CD4-positive, alpha-beta T cell treated with Interleukin-1 beta for 1 hour (primary cell): ENCODE measurements around the gene TRAPPC5.

Source experiments
- DNase-seq, 2 donors: peaks; one replicate each; pipeline ENCODE4 v3.0.0-alpha.2; 2020 to 2022

Gene TRAPPC5

DNA sequence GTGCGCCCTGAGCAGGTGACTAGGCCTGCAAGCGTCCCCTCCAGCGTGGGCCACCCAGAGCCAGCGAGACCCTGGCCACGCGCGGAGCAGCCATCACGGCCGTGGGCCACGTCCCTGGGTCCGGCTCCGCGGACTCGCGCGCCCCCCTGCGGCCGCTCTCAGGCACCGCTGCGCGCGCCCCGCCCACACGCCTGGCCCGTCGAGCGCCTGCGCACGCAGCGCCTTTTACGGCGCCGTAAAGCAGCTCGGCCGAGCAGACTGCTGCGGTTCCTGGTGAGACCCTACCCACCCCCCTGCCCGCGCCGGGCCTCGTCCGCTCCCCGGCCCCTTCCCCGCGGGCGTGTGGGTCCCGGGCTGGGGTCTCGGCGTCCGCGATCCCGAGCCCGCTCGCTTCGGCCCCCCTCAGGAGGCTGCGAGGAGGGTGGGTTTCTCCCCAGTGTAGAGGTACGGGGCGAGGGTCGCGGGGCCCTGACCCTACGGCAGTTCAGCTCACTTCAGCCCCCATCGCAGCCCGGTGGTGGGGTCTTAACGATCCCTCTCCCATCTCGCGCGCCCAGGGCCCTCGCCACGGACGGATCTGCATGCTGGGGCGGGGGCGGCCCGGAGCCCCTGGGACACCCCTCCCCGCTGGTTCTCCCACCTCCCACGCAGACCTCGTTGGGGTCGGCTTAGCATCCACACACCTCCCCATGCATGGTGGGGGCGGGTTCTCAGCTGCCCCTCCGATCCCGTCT, at the start of gene TRAPPC5:
Gene TRAPPC5 (plus strand): TSS at position 228 of the 734 bp plus-strand sequence. CDS start 1,421 bp downstream, outside the sequence.
- peak; percentile 89 to 91 for DNase-seq

DNA sequence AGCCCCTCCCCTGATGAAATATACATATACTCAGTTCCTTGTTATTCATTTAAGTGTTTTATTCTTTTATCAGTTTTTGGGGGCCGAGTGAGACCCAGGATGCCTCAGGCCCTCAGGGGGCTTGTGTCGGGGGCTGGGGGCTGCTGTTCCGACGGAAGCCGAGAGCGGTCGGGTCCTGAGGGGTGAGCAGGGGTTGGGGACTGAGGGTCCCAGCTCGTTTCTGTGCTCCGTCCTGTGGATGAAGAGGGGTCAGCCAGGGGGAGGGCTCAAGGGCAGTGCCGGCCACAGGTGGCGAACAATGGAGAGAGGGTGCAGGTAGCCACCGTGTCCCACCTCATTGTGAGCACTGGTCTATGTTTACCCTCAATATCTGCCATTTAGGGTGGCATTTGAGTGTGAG, 49.1 kb upstream of the TRAPPC5 start:
- DNase-seq = no peak

DNA sequence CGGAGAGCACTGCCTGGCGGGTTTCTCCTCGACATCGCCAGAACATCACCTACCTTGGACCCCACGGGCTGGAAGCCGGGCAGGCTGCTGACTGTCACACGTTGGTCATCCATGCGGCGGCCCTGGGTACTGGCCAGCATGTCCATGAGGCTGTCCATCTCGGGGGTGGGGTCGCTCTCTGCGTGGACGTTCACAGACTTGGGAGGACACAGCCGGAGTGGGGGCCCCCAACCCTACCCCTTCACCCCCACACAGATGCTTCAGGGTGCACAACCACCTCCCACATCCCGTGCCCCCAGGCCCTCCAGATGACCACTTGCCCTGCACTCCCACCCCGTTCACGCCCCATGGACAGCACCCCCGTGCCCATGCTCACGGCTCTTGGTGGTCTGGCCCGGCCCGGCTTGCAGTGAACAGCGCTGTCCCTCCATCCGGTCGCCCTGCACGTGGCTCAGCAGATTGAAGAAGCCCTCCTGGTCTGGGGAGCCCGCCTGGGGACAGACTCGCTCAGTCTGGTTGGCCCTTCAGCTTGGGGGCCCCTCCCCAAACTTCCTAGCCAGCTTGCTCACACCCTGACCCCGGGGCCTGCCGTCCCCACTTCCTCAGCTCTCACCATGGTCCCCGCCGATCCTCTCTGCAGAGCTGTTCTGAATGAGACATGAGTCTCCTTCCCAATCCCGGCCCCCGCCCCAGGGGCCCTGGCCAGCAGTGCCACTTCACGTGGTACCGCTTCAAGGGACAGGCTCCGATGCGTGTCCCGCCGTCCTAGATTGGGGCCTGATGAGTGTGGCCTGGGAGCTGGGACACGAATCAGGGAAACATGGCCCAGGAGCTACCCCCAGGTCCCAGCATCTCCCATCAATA, 48.1 kb upstream of the TRAPPC5 start:
- DNase-seq = no peak

DNA sequence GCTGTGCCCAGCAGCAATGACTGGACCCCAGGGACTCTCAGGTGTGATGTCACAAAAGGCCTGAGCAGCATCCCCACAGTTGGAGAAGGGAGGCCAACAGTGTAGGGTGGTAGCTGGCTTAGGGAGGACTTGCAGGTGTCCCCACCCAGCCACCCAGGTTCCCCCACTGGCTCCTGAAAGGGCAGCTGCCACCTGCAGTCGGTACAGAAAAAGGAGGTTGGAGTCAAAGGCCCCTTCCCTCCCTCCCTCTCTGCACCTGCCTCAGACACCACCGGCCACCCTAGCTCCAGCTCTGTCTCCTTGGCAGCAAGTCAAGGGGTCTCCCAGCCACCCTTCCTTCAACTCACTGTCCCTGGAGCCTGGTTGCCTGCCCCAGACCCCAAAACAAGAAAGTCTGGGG, 46.9 kb upstream of the TRAPPC5 start, which contains the start of gene PCP2:
Gene PCP2 (minus strand): TSS at position 22 of the 400 bp plus-strand sequence. CDS start 262 bp downstream, outside the sequence.
- no peak for DNase-seq

- no peak for DNase-seq
Measured at GRCh38 chr19:7635670-7636069, 45.0 kb upstream of the TRAPPC5 start.

DNA sequence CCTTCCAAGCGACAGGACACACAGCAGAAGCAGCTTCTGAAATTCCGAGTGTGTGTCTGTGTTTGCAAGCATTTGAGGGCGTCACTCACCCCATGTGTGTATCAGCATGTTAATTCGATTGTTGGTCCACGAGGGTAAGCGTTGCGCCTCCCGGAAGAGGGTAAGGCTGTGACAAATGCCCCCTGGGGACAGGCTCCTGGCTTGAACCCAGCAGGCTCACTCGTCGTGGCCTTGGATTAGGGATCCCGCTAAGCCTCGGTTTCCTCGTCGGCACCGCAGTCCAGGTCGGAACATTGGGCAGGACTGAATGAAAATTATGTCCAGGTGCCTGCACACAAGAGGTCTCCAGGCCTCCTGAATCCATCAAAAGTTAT, 44.3 kb upstream of the TRAPPC5 start:
- DNase-seq = no peak

- DNase-seq = peak; percentile 92 to 96
Measured at GRCh38 chr19:7636691-7637373, 43.8 kb upstream of the TRAPPC5 start, which contains the start of gene STXBP2. Gene STXBP2 (plus strand): TSS chr19:7637110. CDS start chr19:7637150, 40 bp downstream.

DNA sequence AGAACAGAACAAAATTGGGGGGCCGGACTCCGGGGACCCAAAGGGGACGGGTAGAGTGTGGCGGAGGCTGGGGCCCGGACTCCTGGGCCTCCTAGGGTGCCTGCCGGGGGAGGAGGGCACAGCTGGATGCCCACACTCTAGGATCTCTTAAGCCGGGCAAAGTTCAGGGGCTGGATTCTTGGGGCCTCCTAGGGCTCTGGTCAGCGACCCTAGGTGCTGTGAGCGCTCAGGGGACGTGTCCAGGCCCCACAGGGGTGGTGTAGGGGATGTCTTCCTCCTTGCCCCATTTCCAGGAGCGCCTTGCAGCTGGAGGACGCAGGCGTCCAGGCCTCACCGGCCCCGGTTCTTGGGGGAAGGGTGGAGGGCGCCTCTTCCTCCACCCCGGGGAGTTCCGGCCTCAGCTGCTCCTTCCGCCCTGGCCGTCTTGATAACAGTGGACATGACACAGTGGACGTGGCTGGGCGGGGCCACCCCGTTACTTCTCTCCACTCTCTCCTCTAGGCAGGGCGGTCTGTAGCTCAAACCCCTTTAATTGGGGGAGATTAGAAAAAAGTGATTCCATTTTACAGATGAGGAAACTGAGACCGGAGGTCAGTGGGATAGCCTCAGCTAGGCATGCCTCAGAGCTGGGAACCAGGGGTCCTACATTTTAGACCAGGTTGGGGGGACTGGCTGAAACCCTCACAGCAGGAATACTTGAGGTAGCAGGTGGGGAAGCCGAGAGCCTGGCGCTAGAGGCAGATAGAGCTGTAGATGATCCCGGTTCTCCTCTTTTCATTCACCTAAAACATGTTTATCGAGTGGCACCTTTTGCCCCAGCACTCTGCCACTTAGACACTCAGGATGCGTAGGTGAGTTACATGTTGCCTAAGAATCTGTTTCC, 43.0 kb upstream of the TRAPPC5 start:
- DNase-seq = peak; percentile 28 to 67

GRCh38 chr19:7638802-7639465, 41.7 kb upstream of the TRAPPC5 start:
- DNase-seq = no peak

GRCh38 chr19:7639863-7640348, 40.7 kb upstream of the TRAPPC5 start:
- DNase-seq = no peak

- DNase-seq = no peak
Measured at GRCh38 chr19:7640803-7641202, 39.8 kb upstream of the TRAPPC5 start.

- no peak for DNase-seq
Measured at GRCh38 chr19:7641290-7642276, 39.0 kb upstream of the TRAPPC5 start.

GRCh38 chr19:7642295-7643030, 38.2 kb upstream of the TRAPPC5 start:
- DNase-seq = no peak

DNA sequence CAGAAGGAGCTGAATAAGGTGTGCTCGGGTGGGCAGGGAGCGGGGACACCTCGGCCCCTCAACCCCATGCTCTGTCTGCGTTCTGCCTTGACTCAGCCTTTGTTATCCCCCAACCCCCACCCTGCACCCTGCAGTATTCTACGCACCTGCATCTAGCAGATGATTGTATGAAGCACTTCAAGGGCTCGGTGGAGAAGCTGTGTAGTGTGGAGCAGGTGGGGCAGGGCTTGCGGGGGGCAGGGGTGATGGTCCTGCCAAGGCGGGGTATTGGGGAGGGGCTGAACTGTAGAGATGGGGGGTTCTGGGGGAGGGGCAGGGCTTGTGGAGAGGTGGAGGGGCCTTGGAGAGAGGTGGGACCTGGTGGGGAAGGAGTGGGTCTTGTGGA, 37.6 kb upstream of the TRAPPC5 start:
- no peak for DNase-seq

- DNase-seq = peak; percentile 34 to 36
Measured at GRCh38 chr19:7643629-7644549, 36.7 kb upstream of the TRAPPC5 start.

GRCh38 chr19:7644550-7644877, 36.1 kb upstream of the TRAPPC5 start:
- DNase-seq = no peak

- peak in 1 of 2 donors; percentile 37 for DNase-seq
Measured at GRCh38 chr19:7645163-7645562, 35.5 kb upstream of the TRAPPC5 start.

DNA sequence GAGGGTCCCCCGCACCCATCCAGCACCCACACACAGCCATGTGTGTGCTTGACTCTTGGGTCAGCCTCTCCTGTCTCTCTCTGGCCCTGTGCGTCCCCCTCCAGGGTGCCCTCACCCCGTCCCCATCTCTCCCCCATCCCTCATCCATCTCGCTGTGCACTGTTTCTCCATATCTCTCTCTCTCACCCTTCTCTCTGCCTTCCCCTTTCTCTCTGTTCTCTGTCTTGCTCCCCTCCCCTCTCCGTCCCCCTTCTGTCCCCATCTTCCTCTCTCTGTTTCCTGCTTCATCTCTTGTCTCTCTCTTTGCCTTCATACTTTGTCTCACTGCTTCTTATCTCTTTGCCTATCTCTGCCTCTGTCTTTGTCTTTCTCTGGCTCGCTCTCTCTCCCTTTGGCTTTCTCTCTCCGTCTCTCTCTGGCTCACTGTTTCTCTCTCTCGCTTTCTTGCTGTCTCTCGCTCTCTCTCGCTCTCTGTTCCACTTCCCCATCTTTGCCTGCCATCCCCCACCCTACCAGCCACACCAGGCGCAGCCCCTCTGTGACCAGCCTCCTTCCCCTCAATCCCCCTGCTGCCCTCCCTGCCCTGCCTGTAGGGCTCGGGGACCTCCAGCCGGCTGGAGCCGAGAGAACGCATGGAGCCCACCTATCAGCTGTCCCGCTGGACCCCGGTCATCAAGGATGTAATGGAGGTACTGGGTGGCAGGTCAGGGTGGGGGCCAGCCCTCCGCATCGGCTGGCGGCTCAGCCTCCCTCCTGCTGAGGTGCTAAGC, 34.8 kb upstream of the TRAPPC5 start:
- DNase-seq = no peak
